Esophagus muscularis mucosa (tissue), 4 donors: ENCODE data around the gene CIAPIN1. TPM values are rescaled to one million over a fixed set of nuclear protein-coding genes. Genes with fewer than 3 reads are reported as not detected.

Source experiments
- DNase-seq: peaks from one replicate; pipeline ENCODE4 v3.0.0-alpha.2; 2017; ENCODE audit errors: extremely low spot score
- H3K27ac ChIP-seq, 4 donors: fragments of 200-600 bp; sonication (generic); replicated peaks in 1 of 4; 1 replicate in 3 of 4; 2 replicates in 1 of 4; pipeline ENCODE4 v1.5.1; 2016 to 2019; ENCODE audit warnings: mild to moderate bottlenecking in 1 of 4
- H3K27me3 ChIP-seq, 4 donors: fragments of 200-600 bp; sonication (generic); one replicate each; pipeline versions ENCODE4 v1.5.1 to v1.6.0; 2016 to 2019
- H3K36me3 ChIP-seq, 4 donors: fragments of 200-600 bp; sonication (generic); one replicate each; pipeline ENCODE4 v1.5.1; 2016 to 2019
- H3K4me1 ChIP-seq, 4 donors: fragments of 200-600 bp; sonication (generic); one replicate each; pipeline ENCODE4 v1.5.1; 2016 to 2019
- H3K4me3 ChIP-seq, 4 donors: fragments of 200-600 bp; sonication (generic); 1 replicate in 2 of 4; 2 replicates in 2 of 4; pipeline ENCODE4 v1.5.1; 2016 to 2019; ENCODE audit warnings: mild to moderate bottlenecking in 4 of 4, moderate library complexity in 1 of 4
- H3K9me3 ChIP-seq, 4 donors: fragments of 200-600 bp; sonication (generic); 1 replicate in 3 of 4; 2 replicates in 1 of 4; pipeline ENCODE4 v1.5.1; 2016 to 2019
- CTCF ChIP-seq, 3 experiments: fragments of 200-600 bp in 2 of 3; fragments of 450-650 bp in 1 of 3; sonication (generic) in 2 of 3; IDR thresholded peaks; one replicate each; pipeline ENCODE4 v1.5.1; 2017 to 2019; ENCODE audit warnings: antibody characterized with exemption in 3 of 3, mild to moderate bottlenecking in 2 of 3, moderate library complexity in 1 of 3
- EP300 ChIP-seq: sonication (generic); formaldehyde crosslinking; IDR thresholded peaks from one replicate; pipeline ENCODE4 v1.6.1; 2017; ENCODE audit warnings: antibody characterized with exemption
- POLR2A ChIP-seq: fragments of 450-650 bp; IDR thresholded peaks from one replicate; pipeline ENCODE4 v1.6.1; 2017; ENCODE audit warnings: antibody characterized with exemption, moderate library complexity, mild to moderate bottlenecking, low read depth
- POLR2AphosphoS5 ChIP-seq, 2 donors: sonication (generic); formaldehyde crosslinking; IDR thresholded peaks; one replicate each; pipeline ENCODE4 v1.6.1; 2017; ENCODE audit warnings: antibody characterized with exemption in 2 of 2
- WGBS: methylation state at CpG from one replicate; pipeline ENCODE4 v1.1.5; 2018; 5-methylcytosine and 5-hydroxymethylcytosine counted together
- intact Hi-C: fragments of 100-400 bp; cut with DNase I; formaldehyde crosslinking; loops from one replicate; pipeline ENCODE4 v1.15.1; 2023
- total RNA-seq, 4 donors: library from RNA; depleted of rRNA; stranded (reverse); fragments of >200 nt; gene quantifications; one replicate each; pipeline versions ENCODE4 v1.1.0 to v1.2.1, GENCODE V29; 2016

Gene CIAPIN1
- total RNA-seq, 4 donors from 2014 or later = 24.0 to 27.0 (median 26.0) TPM

DNA sequence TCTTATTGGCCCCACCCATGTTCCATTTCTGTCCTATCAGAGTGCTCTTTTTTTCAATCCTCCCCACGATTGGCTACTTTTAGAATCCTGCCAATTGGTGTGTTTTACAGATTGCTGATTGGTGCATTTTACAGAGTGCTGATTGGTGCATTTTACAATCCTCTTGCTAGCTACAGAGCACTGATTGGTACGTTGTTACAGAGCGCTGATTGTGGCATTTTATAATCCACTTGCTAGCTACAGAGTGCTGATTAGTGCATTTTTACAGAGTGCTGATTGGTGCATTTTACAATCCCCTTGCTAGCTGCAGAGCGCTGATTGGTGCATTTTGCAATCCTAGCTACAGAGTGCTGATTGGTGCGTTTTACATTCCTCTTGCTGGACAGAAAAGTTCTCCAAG, 52.2 kb downstream of the CIAPIN1 start:
- no peak overlapping the region for H3K27ac ChIP-seq
- no peaks in the 10 kb centered on the region for H3K27me3 ChIP-seq
- no peak for TF ChIP-seq POLR2AphosphoS5 (IDR thresholded peaks at IDR 0.05)
- TF ChIP-seq EP300 = no peak
- TF ChIP-seq POLR2A = no peak
- TF ChIP-seq CTCF (IDR thresholded peaks at IDR 0.05) = no peak
- peaks cover 0 to 13% (median 6%) of the 10 kb centered on the region in 4 donors for H3K4me1 ChIP-seq
- no peaks in the 10 kb centered on the region for H3K36me3 ChIP-seq
- 94% methylated on average over 5 of the region's 5 CpGs for WGBS
- DNase-seq = no peak
- H3K4me3 ChIP-seq = no peak overlapping the region
- intact Hi-C loops = no loop called here
- H3K9me3 ChIP-seq = no peaks in the 10 kb centered on the region

- Histone ChIP-seq H3K9me3 (no peaks in the 10 kb centered on the region), H3K4me3 (no peak overlapping the region), H3K27ac (no peak overlapping the region), H3K4me1 (peaks cover 0 to 13% (median 6%) of the 10 kb centered on the region in 4 donors), H3K36me3 (no peaks in the 10 kb centered on the region), H3K27me3 (no peaks in the 10 kb centered on the region)
- intact Hi-C loops = no loop called here
- TF ChIP-seq POLR2AphosphoS5 (IDR thresholded peaks at IDR 0.05) (no peak), EP300 (no peak), POLR2A (no peak), CTCF (IDR thresholded peaks at IDR 0.05) (no peak)
- DNase-seq = no peak
- WGBS = 67% methylated on average over 5 of the region's 7 CpGs
These were observed 52.7 kb downstream of the CIAPIN1 start for GRCh38 chr16:57394444-57394843.

GRCh38 chr16:57392694-57393093, 54.5 kb downstream of the CIAPIN1 start:
- Histone ChIP-seq H3K27me3 (no peaks in the 10 kb centered on the region), H3K36me3 (no peaks in the 10 kb centered on the region), H3K27ac (no peak overlapping the region), H3K4me1 (peaks cover 0 to 13% (median 8%) of the 10 kb centered on the region in 4 donors), H3K4me3 (no peak overlapping the region), H3K9me3 (no peaks in the 10 kb centered on the region)
- intact Hi-C loops = no loop called here
- 82% methylated on average over 1 of the region's 1 CpG for WGBS
- TF ChIP-seq POLR2A (no peak), EP300 (no peak), CTCF (IDR thresholded peaks at IDR 0.05) (no peak), POLR2AphosphoS5 (IDR thresholded peaks at IDR 0.05) (no peak)
- DNase-seq = no peak

DNA sequence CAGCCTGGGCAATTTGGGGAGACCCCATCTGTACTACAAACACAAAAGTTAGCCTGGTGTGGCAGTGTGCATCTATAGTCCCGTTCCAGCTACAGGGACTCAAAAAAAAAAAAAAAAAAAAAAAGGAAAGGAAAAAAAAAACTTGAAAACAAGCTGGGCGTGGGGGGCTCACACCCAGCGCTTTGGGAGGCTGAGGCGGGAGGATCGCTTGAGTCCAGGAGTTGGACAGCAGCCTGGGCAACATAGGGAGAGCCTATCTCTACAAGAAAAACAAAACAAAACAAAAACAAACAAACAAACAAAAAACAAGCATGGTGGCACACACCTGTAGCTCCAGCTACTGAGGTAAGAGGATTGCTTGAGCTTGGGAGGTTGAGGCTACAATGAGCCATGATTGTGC, 55.5 kb downstream of the CIAPIN1 start:
- intact Hi-C loops = no loop called here
- no peak for DNase-seq
- H3K4me3 ChIP-seq = no peak overlapping the region
- TF ChIP-seq POLR2AphosphoS5 (IDR thresholded peaks at IDR 0.05) = no peak
- TF ChIP-seq CTCF (IDR thresholded peaks at IDR 0.05) = no peak
- H3K4me1 ChIP-seq = peaks cover 6 to 15% (median 11%) of the 10 kb centered on the region in 4 donors
- no peaks in the 10 kb centered on the region for H3K9me3 ChIP-seq
- H3K27me3 ChIP-seq = no peaks in the 10 kb centered on the region
- WGBS = 87% methylated on average over 5 of the region's 5 CpGs
- no peak overlapping the region for H3K27ac ChIP-seq
- no peaks in the 10 kb centered on the region for H3K36me3 ChIP-seq

DNA sequence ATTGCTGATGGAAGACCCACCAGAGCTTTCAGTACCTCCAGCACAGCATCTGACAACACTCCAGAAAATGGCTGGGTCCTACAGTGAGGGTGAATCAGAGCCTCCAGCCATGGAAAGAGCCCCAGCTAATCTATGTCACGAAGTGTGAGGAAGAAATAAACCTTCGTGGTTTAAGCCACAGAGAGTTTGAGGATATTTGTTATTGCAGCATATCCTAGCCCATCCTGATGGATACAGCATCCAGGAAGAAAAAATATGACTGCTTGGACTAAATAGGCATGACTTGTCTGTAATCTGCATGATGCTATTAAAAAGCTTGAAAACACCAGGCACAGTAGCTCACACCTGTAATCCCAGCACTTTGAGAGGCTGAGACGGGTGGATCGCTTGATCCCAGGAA, 55.9 kb downstream of the CIAPIN1 start:
- Histone ChIP-seq H3K4me1 (peaks cover 10 to 19% (median 15%) of the 10 kb centered on the region in 4 donors), H3K4me3 (no peak overlapping the region), H3K27ac (no peak overlapping the region), H3K36me3 (no peaks in the 10 kb centered on the region), H3K9me3 (no peaks in the 10 kb centered on the region), H3K27me3 (no peaks in the 10 kb centered on the region)
- no peak for DNase-seq
- WGBS = 73% methylated on average over 4 of the region's 4 CpGs
- TF ChIP-seq POLR2A (no peak), POLR2AphosphoS5 (IDR thresholded peaks at IDR 0.05) (no peak), EP300 (no peak), CTCF (IDR thresholded peaks at IDR 0.05) (no peak)
- intact Hi-C loops = no loop called here
